NCI-H187 (cell line): Measurements from ENCODE around the gene DRC7.

Experiments
- DNase-seq, 2 experiments: peaks; one replicate each; lab custom pipeline; 2025; lab: John Stamatoyannopoulos, UW

DRC7 gene

DNA sequence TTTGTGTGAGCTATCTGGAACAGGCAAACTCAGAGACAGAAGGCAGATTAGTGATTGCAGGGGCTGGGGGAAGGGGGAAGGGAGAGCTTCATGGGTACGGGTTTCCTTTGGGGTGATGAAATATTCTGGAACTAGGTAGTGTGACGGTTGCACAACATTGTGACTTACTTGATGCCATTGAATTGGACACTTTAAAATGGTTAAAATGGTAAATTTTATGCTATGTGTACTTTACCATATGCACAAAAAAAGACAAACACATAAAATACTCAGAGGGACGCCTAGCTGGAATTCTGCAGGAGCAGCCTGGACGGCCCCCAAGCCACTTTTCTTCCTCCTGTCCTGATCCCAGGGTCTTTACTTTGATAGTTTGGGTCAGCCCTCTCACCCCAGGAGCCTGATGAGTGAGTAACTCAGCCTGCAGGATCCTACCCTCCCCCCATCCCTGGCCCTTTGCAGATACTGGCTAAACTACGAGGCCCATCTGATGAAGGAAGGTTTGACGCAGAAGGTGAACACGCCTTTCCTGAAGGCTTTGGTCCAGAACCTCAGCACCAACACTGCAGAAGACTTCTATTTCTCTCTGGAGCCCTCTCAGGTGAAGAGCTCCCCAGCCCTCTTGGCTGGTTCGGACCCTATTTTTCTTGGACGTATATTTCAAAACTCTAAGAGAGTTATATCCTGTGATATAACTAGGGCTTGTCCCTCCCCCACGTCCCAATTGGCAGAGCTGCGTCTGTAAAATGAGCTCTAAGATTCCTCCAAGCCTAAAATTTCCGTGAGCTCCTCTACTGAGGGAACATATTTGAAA lies 18.7 kb upstream of the DRC7 start:
- DNase-seq = no peak

DNA sequence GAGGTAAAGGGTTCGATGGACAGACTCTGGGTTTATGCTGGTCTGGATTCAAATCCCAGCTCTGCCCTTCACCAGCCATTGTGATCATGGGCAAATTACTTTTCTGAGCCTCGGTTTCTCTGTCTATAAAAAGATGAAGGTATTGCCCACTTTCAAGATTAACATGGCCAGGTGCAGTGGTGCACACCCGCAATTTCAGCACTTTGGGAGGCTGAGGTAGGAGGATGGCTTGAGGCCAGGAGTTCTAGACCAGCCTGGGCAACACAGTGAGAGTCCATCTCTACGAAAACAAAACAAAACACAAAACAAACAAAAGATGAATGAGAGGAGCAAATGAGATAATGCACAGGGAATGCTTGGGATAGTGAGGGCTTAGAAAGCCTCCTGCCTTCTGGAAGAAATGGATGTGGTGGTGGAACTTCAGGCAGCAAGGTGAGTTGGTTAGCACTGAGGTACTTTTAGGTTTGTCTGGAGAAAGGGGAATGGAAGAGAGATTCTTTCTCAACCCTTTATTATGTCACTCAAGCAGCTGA lies 18.0 kb upstream of the DRC7 start:
- DNase-seq = no peak

DNA sequence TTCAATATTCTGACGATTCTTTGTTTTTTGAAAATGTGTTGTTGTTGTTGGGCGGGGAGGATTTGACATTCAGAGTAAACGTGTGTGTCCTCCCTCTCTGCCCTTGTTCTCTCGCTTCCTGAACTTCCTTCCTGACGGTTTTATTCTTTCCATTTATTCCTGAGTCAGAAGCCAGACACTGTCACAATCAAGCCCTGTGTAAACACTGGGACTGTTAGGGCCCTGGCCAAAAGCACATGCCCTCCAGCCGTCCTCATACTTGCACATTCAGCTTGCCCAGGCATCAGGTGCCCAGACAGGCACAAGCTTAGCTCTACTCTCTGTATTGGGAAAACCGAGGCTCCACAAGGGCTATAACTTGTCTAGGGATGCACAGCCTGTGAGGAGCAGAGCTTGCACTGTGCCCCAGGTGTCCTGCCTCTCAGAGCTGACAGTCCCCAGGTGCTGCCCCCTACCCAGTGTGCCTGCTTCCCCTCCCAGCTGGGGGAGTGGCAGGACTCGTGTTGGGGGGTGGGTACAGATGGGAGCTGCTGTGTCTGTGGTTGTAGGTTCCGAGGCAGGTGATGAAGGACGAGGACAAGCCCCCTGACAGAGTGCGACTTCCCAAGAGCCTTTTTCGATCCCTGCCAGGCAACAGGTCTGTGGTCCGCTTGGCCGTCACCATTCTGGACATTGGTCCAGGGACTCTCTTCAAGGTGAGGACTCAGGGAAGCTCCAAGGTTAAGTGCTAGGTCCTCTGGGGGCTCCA lies 16.8 kb upstream of the DRC7 start:
- DNase-seq = no peak

DNA sequence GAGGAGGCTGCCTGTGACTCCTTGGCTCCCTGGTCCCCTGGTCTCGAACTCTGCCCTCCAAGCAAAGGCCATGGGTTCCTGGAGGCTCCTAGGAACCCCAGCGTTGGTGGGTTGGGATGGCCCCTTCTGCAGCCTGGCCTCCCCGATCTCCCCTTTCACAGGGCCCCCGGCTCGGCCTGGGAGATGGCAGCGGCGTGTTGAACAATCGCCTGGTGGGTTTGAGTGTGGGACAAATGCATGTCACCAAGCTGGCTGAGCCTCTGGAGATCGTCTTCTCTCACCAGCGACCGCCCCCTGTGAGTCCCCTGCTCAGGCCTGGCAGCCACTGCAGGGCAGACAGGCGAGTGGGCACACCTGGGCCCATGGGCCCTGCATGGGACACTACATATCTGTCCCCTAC lies 15.6 kb upstream of the DRC7 start:
- no peak for DNase-seq

DNA sequence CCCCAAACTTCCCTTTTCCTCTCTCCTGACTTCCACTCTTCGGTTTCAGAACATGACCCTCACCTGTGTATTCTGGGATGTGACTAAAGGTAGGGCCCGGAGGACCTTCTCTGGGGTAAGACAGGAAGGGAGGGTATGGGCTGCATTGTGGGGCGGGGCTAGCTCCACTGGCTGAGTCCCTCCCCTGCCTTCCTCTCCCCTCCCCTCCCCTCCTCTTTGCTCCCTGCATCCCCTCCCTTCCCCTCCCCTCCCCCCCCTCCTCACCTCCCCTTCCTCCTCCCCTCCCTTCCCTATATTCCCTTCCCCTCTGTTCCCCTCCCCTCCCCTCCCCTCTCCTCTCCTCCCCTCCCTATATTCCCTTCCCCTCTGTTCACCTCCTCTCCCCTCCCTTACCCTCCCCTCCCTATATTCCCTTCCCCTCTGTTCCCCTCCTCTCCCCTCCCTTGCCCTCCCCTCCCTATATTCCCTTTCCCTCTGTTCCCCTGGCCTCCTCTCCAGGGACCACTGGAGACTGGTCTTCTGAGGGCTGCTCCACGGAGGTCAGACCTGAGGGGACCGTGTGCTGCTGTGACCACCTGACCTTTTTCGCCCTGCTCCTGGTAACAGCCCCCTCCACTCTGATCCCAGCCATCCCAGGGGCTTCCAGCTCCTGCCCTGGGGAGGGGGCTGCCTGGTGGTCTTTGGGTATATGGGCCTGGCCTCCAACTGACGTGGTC lies 14.7 kb upstream of the DRC7 start:
- no peak for DNase-seq

DNA sequence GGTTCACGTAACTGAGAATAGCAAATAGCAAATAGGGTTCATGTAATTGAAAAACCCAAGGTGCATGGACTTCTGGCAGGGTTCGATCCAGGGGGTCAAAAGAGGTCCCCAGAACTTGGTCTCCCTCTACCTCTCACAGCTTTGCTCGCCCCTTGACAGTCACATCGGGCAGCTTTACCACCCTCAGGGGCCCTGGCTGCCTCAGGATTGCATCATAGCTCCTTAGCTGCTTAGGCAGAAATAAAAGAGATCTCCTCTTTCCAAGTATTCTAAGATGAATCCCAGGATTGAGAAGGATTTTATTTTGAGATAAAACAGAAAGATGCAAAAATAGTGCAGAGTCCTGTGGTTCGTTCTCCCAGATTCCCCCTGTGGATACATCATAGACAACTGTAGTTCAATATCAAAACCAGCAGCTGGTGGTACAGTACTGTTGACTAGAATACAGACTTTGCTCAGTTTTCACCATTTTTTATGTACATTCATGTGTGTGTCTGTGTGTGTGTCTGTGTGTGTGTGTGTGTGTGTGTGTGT lies 13.7 kb upstream of the DRC7 start:
- DNase-seq = no peak

DNA sequence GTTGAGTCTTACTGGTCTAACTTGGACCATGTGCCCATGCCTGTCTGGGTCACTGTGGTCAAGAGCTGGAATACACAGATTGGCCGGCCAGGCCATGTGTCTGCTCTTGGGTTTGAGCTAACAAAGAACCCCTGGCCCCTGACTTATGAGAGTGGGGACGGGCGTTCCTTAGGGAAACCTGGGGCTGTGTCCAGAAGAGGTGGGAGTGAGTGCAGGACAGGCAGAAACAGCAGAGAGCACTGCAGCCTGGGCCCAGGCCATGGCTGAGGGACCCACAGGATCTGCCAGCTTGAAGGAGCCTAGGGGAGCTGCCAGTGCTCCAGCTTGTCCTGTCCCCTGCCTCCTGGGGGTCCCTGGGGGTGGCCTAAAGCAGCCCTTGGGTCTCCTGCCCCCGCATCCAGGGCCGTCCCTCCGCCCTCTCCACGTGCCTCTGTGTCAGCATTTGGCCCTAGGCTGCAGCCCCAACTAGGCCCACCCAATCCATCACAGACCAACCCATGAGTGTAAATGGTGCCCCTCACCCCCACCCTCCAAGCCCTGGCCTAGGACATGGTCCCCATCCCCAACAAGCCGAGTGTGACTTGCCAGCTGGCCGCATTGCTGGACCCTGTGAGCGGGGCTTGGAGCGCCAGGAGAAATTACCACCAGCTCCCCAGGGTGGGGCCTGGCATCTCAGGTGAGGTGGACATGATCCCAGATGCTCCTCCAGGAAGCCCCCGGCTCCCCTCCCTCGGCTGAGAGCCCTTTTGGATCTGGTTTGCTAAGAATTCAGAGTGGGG lies 12.5 kb upstream of the DRC7 start:
- no peak for DNase-seq

DNA sequence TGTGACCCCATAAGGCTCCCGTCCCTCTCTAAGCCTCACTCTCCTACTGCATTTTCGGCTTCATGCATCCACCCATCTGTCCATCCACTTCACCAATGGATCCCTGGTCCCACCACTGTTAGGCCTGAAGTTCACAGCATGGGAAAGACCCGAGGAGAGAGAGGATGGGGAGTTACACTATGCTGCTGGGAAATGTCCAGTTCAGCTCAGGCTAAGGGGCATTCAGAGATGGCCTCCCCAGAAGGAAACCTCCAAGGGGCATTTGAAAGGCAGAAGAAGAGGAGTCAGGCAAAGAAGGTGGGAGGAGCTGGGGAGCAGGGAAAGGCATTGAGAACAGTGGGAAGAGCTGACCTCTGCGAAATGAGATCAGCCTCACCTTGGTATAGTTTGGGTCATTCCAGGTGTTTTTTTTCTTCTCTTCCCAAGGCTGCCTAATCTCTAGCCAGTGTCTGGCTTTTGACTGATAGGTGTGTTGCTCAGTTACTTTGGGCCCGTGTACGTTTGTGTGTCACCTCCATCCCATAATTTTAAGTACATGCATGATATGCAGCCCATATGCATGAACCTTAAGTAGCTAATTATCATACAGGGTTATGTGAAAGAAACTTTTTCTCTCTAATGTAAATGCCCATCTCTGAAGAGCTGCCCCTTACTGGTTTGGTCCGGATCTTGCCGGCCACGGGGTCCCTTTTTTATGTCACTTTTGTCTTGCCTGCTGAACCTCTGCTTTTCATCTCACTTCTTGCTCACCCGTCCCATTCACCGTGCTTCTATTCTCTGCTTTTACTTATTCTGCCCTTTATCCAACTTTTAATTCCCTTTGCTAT lies 11.6 kb upstream of the DRC7 start:
- no peak for DNase-seq

DNA sequence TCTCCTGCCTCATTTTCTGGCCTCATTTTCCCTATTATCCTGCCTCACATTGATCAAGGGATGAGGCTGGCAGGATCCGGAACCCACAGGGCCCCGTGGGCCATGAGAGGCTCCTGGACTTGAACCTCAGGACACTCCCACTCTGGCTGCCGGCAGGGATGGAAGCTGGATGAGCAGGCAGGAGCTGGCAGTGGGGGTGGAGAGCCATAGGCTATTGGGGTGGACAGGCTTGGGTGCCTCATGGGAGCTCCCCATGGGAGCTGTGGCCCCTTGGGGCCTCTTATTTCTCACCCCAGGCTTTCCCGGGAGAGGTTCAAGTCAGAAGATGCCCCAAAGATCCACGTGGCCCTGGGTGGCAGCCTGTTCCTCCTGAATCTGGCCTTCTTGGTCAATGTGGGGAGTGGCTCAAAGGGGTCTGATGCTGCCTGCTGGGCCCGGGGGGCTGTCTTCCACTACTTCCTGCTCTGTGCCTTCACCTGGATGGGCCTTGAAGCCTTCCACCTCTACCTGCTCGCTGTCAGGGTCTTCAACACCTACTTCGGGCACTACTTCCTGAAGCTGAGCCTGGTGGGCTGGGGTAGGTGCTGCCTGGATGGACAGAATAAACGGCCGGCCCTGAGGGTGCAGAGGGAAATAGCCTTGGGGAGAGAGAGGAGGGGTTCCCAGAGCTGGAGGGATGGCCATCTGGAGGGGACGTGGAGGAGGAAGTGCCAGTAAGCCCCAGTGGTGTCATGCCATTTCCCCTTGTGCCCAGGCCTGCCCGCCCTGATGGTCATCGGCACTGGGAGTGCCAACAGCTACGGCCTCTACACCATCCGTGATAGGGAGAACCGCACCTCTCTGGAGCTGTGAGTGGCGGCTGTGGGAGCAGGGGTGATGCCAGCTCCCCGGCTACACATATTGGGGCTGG lies 10.7 kb upstream of the DRC7 start:
- no peak for DNase-seq

DNA sequence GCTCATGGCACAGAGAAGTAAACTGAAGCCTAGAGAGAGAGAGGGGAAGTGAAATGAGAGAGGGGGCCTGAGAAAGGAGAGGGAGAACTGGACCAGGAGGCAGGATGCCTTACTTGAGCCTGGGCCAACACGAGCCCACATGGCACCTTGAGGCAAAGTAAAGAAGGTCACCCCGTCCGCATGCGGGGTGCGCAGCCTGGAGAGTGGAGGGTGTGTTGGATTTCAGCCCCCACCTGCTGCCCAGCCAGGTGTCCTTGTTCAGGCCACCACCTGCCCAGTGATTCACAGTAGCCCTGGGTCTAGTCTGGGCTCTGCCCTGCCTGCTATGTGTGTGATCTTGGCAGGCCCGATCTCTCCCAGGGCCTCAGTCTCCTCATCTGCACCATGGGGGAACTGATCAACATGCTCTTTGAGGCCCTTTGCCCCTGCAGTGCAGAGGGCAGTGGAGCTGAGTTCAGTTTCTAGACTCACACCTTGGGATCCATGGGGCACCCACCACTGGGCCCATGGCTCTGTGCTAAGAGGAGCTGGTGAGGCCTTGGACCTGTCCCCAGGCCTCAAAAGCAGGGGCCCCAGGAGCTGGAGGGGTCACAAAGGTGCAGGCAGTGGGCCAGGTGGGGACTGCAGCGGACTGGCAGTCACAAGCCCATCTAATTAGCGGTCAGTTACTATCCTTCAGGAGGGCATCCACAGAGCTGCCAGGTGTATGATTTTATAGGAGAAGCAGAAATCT lies 9.8 kb upstream of the DRC7 start:
- no peak for DNase-seq

DNA sequence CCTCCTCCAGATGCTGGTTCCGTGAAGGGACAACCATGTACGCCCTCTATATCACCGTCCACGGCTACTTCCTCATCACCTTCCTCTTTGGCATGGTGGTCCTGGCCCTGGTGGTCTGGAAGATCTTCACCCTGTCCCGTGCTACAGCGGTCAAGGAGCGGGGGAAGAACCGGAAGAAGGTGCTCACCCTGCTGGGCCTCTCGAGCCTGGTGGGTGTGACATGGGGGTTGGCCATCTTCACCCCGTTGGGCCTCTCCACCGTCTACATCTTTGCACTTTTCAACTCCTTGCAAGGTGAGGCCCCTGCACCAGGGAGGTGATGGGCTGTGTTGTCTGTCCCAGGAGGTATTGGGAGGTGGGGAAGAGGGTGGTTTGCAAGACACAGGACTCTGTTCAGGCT lies 9.0 kb upstream of the DRC7 start:
- DNase-seq = no peak

DNA sequence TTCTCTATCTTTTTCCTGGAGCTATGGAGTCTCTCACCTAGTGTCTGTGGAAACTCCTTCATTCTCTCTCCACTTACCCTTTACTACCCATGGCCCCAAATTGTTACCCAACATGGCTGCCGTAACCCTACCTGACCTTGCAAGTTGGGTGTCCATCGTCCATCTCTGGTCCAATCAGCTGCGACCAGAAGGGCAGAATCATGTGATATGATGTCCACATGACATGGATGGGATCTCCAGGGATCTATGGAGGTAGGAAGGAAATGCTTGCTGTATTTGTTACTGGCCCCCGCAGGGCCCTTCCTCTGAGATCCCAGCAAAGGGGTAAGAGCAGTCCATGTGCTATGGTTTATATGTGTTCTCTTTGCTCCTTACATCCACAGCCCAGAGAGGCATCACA lies 8.0 kb upstream of the DRC7 start:
- no peak for DNase-seq

DNA sequence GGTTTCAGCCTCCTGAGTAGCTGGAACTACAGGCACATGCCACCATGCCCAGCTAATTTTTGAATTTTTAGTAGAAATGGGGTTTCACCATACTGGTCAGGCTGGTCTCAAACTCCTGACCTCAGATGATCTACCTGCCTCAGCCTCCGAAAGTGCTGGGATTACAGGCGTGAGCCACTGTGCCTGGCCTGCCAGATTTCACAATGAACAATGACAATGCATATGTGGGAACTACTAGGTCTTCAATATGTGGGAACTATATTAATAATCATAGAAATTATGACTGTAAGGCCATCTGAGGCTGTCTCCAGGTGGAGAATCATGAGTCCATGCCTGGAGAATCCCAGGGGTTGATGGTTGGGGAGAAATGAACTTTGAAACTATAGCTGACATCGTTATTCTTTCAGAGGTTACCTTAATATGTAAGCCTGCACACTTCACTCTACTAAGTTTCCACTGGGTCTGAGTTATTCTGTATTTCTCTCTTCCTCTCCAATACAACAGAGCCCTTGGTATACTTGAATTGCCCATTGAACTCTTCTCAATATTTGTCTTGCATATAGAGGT lies 7.2 kb upstream of the DRC7 start:
- no peak for DNase-seq

DNA sequence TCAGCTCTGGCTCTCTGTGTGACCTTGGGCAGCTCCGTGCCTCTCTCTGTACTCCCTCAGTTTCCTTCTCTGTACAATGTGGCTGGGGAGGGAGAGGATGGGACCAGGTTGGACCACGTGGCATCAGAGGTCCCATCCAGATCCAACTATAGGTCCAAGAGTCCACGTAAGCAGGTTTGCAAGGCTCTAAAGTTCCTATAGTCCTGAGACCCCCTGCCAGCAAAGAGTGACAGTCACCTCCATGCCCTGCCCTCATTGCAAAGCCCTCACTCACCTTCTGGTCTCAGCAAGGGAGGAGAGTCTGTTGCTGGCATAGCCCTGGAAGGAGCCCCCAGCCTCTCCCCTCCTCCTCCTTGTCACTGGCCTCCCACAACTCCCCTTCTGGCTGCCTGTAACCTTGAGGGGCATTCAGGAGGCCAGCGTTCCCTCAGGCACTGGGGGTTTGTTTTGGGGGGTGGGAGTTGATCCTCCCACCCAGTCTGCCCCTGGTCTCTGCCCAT lies 6.1 kb upstream of the DRC7 start:
- no peak for DNase-seq

DNA sequence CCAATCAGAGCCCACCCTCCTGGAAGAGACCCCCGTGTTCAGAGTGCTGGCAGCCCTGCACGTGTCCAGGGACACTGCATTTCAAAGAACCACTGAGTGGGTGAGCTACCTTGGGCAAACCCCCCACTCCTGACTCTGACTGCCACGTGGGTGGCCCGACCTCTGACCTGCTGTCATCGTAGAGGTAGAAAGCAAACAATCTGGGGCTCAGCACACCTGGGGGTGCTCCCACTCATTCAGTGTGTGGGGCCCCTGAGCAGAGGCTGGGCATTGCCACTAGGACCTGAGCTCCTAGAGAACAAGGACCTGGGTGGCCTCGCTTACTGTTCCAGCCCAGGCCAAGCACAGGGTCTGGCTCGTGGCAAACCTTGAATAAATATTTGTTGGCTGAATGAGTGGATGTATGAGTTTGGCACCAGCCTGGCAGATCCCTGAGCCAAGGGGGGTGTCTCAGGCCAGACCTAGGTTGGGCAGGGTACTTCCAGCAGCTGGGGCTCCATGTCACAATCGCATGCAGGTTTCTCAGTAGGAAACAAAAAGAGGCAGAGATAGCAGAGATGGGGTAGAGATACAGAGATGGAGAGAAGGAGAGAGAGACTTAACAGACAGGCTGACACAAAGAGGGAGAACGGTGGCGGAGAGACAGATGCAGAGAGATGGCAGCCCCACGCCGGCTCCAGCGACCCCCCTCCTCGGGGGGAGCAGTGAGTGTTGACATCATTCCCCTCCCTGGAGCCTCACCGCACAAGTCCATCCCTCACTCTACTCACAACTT lies 5.4 kb upstream of the DRC7 start:
- no peak for DNase-seq

DNA sequence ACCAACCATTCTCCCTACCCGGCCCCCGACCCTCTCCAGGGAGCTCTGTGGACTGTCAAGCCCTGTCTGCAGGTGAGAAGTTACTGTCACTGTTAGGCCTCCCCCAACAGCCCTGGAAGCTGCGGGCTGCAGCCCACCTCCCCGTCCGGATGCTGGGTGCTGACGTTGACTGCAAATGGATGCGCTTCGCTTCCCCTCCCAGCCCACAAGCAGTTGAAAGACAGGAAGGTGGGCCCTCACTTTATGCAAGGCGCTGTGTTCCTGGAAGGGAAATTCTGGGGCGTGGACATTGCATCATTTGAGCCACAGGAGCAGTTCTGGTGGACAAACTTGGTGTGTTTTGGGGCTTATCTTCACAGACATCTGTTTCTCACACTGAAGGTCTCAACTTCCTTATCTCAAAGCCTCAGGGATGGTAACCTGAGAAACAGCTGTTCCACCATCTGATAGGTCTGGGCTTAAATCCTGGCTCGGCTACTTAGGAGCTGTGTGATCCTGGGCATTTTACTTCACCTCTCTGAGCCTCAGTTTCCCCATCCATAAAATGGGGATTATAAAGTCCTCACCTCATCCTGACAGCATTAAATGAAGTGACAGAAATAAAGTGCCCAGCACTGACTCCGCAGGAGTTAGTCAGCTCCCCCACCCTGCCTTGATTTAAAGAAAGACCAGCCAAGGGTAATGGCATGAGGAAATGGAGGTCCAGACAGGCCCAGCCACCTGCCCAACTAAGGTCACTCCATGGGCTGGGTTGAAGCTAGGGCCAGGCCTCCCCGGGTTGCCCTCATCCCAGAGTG lies 4.6 kb upstream of the DRC7 start:
- DNase-seq = no peak
